DMS 273 (cell line): ENCODE data around the gene NOL3.
A peak's percentile ranks its signal among the peaks of the same experiment; 100 is the strongest.

ENCODE experiments used
- DNase-seq: peaks from one replicate; lab custom pipeline; 2025; ENCODE audit not compliant: unreplicated experiment; lab: John Stamatoyannopoulos, UW

Gene NOL3

DNA sequence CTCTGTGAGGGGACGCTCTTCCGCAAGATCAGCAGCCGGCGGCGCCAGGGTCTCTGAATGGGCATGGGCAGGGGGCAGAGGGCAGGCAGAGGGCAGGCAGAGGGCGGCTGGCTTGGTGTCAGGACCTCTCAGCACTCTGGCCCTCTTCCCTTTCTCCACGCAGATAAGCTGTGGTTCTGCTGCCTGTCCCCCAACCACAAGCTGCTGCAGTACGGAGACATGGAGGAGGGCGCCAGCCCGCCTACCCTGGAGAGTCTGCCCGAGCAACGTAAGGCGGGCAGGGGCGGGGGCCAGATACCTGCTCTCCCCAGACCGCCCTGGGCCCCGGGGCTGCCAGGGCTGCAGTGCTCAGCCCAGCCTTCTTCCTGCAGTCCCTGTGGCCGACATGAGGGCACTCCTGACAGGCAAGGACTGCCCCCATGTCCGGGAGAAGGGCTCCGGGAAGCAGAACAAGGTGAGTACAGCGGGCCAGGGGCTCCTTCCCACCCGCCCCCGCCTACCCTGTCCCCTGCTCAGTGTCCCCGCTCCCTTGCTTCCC lies 32.7 kb downstream of the NOL3 start:
- DNase-seq = no peak

DNA sequence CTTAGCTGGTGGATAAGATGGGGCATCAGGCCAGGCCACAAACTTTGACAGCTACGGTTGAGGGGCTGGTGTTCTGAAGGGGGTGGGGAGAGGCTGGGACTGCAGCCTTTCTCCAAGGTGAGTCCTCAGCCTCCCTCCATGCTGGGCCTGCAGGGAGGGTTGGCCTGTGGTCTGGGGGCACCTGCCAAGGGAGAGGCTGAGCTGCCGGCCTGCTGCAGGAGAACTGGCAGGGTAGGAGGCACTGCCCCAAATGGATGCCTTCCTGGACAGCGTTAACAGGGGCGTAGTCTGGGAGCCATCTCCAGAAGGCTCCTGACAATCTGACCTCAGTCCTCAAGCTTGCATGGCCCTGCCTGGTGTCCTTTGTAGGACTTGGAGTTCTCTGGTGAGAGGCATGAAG lies 33.7 kb downstream of the NOL3 start:
- no peak for DNase-seq

DNA sequence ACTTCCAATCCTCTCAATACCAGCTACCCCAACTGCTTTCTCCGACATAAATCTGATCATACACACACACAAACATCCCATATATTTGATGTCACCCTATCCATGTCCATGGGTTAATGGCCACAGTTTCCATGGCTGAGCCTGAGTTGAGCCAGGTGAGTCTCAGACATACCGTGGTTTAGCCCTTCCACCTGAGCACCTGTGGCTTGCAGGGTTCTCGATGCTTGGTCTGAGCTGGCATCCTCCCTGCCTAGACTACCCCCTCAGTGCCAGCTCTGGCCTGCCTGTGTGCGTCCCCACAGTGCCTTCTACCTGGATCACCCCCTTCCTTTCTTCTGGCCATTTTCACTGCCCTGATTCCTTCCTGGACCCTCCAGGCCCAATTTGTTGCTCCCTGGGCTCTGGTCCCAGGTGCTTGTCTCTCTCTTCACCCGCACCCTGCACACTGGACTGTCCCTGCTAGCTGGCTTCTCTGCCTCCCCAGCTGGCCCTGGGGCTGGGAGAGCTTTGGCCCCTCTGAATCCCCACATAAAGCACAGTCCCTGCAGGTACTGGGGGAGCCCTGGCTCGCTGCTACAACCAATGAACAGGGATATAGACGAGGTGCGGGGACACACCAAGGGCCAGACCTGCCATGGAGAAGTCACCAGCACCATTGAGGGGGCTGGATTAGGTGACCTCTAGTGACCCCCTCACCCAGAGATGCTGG lies 35.9 kb downstream of the NOL3 start:
- no peak for DNase-seq

DNA sequence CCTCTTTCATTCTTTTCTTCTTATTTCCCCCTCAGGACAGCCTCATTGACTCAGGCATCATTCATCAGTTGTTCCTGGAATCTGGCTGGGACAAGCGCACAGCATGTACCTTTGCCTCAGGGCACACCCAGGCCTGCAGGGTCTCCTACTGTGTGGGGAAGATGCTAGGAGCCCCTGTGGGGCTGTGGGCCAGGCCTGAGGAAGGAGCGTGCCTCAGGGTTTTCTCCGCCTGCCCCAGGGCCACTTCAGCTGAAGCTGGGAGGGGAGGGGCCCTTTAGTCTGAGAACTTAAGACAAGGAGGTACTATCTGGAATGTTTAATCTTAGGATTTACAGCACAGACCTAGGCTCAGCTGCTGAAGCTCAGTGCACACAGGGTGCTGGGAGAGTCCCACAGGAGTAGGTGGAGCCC lies 36.5 kb downstream of the NOL3 start:
- no peak for DNase-seq

DNA sequence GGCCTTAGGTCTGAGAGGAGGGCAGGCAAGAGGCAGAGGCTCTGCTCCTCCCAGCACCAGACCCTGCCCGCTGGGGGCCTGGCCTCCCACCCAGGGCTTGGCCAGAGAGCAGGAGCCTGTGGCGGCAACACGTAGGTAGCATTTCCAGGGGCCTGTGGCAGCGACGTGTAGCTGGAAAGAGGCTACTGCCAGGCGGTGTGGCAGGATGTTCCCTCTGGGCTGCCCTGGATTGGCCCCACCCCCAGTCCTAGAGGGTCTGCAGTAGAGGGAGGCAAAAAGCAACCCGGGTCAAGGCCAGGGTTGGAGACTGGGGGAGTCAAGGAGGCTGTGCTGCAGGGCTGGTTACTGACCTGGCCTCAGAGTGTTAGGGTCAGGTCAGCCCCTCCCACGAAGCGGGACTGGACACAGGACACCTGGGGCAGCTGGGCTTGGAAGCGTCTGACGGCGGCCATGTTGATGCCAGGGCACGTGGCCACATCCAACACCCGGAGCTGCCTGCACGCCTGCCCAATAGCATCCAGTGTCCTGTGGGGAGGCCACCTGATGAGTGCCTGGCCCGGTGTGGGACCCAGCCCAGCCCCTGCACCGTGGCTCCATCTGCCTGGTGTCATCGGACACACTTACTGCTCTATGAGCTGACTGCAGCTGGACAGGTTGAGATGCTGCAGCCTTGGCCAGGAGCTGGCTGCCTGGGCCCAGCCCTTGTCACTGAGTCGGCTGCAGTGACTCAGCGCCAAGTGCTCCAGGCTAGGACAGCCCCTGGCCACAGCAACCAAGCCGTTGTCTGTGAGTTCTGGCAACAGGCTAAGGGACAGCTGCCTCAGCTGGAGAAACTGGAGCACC lies 37.1 kb downstream of the NOL3 start:
- no peak for DNase-seq

DNA sequence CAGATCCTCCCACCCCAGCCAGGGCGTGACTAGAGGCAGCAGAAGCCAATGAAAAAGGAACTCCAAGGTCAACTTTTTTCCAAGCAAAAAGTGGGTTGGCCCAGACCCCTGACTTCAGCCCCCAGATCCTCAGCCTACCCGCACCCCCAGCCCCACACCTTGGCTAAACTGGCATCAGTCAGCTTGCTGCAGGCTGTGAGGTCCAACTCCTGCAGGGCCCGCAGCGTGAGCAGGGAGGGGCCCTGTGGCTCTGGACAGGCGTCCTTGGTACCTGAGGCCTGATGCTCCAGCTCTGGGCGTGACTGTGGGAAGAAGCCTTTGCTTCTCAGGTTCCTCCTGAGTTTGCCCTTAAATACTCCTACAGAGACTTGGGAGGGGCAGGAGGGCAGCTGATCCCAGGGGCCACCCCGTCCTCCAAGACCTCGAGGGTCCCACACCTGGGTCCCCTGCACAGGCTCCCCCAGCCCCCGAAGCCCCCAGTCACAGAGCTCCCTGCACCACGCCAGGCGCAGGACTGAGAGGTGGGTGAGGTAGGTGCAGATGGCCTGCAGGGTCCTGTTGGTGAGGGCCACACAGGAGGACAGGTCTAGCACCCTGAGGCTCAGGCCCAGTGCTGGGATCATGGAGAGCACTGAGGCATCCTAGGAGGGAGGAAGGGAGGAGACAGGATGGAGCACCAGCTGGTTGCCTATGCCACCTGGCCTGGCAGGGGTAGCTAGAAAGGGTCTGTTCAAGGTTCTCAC lies 38.0 kb downstream of the NOL3 start:
- no peak for DNase-seq

DNA sequence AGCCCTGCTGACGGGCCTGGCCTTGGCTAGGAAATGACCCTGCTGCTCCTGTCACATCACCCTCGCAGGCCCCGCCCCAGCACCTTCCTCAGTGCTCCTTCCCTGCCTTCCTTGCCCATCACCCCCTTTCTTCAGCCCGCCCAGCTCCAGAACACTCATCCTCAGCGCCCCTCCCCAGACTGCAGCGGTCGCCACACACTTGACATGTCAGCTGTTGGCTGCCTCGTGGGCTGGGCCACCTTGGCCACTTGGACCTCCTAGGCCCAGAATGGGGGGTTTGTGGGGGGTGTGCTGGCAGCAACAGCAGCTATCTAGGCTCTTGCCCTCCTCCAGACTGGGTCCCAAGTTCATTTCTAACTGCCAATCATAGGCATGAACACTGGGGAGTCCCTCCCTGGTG lies 39.2 kb downstream of the NOL3 start:
- no peak for DNase-seq

DNA sequence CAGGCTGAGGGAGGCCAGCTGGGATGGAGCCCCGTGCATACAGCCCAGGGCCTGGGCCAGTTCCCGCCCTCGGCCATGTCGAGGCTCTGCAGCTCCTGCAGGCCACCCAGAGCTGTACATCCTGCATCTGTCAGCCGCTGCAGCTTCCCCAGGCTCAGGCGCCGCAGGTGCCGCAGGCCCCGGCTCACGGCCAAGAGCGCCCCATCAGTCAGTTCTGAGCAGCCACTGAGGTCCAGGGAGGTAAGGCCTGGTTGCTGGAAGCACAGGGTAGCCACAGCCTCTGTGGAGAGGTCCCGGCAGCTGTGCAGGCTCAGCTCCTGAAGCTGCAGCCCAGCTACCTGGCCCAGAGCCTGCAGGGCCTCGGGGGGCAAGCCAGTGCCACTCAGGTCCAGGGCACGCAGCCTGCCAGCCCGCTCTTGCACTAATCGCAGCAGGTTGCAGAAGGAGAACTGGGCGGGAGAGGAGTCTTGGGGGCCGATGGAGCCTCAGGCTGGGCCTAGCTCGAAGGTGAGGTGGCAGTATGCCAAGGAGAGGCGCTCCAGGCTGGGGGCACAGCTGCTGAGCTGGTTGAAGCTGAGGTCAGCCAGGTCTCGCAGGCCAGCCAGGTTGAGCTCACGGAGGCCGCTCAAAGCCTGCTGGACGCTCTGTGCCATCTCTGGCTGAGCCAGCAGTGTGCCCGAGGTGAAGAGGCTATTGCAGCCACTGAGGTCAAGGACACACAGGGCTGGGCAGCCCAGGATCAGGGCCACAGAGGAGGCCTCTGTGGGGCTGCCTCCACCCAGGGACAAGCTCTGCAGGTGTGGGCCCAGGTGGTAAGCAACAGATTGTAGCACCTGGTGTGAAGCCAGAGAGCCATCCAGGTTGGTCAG lies 40.0 kb downstream of the NOL3 start:
- DNase-seq = peak; percentile 52

DNA sequence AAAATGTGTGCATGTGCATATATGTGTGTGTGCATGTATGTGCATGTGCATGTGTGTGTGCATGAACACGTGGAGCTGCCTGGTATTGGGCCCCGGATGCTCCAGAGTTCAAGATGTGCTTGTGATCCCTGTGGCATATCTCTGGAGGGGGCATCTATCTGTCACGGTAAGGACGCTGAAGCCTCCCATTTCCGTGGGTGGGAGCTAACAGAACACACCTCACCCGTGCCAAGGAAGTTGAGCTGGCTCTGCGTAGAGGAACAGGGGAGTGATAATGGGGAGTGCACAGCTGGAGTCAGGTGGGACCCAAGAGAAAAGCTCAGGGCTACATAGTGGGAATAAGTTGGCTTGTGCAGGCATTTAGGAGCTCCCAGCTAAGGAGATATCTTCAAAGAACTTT lies 41.3 kb downstream of the NOL3 start:
- DNase-seq = no peak

DNA sequence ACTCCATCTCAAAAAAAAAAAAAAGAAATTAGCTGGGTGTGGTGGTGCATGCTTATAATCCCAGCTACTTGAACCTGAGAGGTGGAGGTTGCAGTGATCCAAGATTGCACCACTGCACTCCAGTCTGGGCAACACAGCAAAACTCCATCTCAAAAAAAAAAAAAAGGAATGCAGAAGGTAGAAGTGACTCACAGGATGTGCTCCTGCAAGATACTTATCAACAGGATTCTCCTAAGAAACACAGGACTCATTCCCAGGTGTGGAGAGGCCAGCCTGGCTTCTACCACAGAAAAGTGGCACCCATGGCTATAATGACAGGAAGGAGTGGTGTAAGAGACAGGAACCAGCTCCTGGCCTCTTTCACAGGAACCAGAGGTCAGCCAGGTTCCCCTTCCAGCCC lies 42.4 kb downstream of the NOL3 start:
- no peak for DNase-seq

DNA sequence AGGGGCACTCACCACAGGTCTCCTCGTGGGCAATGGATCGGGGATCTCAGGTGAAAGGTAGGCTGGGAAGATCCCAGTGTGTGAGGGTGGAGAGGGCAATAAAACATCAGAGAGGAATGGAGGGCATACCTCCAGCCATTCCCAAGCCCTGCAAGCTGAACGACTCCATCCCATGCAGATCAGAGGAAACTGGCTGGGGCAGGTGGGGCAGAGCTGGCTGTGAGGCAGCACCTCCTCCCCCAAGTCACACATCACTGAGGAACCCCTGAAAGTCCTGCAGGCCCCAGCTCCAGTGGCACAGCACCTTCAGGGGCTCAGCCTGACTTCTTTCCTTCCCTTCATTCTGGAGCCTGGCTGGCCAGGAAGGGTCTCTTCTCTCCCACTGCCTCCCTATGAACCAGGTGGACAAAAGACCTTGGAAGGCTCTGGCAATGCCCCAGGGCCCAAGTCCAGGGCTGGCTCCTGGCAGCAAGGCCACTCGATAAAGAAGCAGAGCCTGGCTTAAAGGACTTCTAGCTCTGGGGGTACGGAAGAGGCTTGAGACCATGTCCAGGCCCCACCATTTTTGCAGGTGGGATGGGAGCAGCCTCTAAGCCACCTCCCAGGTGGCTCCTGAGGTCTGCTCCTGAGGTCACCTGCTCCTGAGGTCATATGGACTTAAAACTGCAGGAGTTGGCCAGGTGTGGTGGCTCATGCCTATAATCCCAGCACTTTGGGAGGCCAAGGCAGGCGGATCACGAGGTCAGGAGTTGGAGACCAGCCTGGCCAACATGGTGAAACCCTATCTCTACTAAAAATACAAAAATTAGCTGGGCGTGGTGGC lies 43.1 kb downstream of the NOL3 start:
- no peak for DNase-seq

DNA sequence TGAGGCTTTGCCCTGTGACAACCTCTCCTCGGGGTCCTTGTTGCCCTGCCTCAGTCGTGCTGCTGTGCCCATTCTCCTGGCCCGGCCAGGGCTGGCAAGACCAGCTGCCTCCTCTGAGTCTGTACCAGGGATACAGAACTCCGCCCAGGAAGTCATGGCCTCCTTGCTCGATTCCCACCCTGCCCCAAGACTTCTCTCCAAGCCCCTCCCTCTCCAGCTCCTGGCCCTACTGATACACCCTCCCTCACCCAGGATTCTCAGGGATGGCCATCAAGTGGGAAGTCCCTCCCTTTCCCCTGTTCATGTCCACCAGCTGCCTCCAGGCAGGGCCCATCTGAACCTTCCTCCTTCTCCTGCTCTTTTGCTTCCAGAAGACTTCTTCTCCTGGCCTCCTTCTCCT lies 45.4 kb downstream of the NOL3 start:
- DNase-seq = no peak

DNA sequence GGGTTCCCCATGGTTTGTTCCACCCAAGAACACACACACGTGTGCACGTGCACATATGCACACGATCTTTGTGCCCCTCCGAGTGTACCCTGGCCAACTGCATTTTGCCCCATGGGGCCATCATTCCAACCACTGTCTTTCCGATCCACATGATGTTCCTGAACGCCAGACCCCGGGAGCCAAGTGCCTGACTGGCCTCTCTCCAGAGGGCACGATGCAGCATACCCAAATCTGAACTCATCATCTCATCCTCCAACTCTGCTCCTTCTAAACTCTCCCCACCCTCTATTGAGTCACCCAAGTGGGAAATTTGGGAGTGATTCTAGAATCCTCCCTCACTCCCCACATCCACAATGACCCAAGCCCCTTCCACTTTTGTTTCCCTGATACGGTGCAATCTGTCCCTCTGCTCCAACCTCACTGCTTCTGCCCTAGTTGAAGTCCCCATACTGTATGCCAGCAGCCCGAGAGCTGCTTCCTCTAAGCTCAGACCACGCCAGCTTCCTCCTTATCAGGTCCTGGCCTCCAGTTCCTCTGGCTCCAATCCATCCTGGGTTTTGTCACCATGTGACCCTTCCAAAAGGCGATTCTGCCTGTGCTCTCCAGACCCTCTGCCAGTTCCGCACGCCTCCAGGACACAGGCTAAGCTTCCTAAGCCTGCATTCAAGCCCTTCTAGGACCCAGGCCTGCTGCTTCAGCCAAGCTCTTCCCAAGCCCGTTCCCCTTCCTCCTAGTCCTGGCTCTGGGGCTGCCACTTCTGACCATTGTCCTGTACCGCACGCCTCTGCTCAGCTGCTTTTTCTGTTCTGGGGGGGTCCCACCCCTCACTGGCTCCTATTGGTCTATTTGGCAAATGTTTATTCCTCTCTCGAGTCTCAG lies 46.5 kb downstream of the NOL3 start:
- DNase-seq = no peak

DNA sequence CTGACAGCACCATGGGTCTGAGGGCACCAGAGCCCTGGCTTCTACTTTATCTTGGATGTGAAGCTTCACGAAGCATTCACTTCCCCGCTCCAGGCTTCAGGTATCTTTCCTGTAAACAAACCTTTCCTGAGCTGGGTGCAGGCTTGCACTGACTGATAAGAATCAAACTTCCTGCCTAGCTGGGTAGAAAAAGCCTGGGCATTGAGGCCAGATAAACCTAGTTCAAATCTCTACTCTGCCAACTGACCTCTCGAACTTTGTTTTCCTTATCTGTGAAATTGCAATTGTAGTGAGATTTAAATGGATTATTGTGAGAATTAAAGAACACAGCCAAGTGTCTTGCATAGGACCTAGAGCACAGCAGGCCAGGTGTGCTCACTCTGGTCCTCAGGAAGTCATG lies 53.7 kb downstream of the NOL3 start:
- DNase-seq = no peak
